Naive thymus-derived CD4-positive, alpha-beta T cell (primary cell): Measurements from ENCODE around the gene ESRRA. TPM values are rescaled to one million over a fixed set of nuclear protein-coding genes. Genes with fewer than 3 reads are reported as not detected.
"Not testable (repeated sequence)": the region's sequence is repeated elsewhere in the genome, so short reads cannot be mapped to it uniquely, and the experiment has no call there.

ENCODE experiments used
- ATAC-seq: fragments of 150-1000 bp; cut with Tn5 transposase; 2 replicates; pipeline ENCODE4 v1.10.0; 2021; ENCODE audit warnings: mild to moderate bottlenecking, moderate library complexity
- CTCF ChIA-PET: fragments of 350-600 bp; sonication (Branson Sonifier 250); formaldehyde crosslinking; loops from one replicate; lab custom pipeline; 2021; ENCODE audit warnings: antibody characterized with exemption; lab: Charles Lee
- POLR2A ChIA-PET: fragments of 350-600 bp; sonication (Branson Sonifier 250); formaldehyde crosslinking; loops from one replicate; lab custom pipeline; 2021; ENCODE audit warnings: antibody characterized with exemption, inconsistent platforms; lab: Charles Lee
- DNase-seq, 9 donors: peaks; one replicate each; pipeline versions ENCODE4 v3.0.0 to v3.0.0-alpha.2; 2020 to 2022; ENCODE audit warnings: mixed read lengths in 1 of 9
- H3K27ac ChIP-seq: one replicate; pipeline ENCODE4 v1.7.0; 2013; ENCODE audit warnings: mild to moderate bottlenecking, low read depth, low read length, moderate library complexity
- H3K27me3 ChIP-seq, 2 donors: one replicate each; pipeline ENCODE4 v1.7.0; 2013; ENCODE audit warnings: low read length in 2 of 2, mild to moderate bottlenecking in 2 of 2, moderate library complexity in 2 of 2; ENCODE audit not compliant: control insufficient read depth in 2 of 2, insufficient read depth in 2 of 2
- H3K36me3 ChIP-seq, 3 experiments: 1 replicate in 2 of 3; 2 replicates in 1 of 3; pipeline ENCODE4 v1.7.0; 2013; ENCODE audit warnings: low read length in 3 of 3, mild to moderate bottlenecking in 3 of 3, moderate library complexity in 1 of 3; ENCODE audit not compliant: insufficient read depth in 3 of 3, control insufficient read depth in 2 of 3
- H3K4me1 ChIP-seq, 2 donors: one replicate each; pipeline ENCODE4 v1.7.0; 2013; ENCODE audit warnings: low read length in 2 of 2, mild to moderate bottlenecking in 2 of 2, moderate library complexity in 1 of 2; ENCODE audit not compliant: control insufficient read depth in 2 of 2, insufficient read depth in 2 of 2
- H3K4me3 ChIP-seq: 2 replicates; pipeline ENCODE4 v1.7.0; 2013; ENCODE audit warnings: mild to moderate bottlenecking, low read length
- H3K9me3 ChIP-seq, 3 experiments: 1 replicate in 2 of 3; 2 replicates in 1 of 3; pipeline ENCODE4 v1.7.0; 2013; ENCODE audit warnings: low read length in 3 of 3; ENCODE audit not compliant: control insufficient read depth in 2 of 3
- H3K27ac Mint-ChIP-seq, 9 donors: one replicate each; pipeline ENCODE4 v1.8.0; 2020 to 2022; ENCODE audit warnings: mixed read lengths in 9 of 9, mild to moderate bottlenecking in 8 of 9, moderate library complexity in 5 of 9, inconsistent platforms in 2 of 9
- H3K27me3 Mint-ChIP-seq, 5 donors: one replicate each; pipeline ENCODE4 v1.8.0; 2021 to 2022; ENCODE audit warnings: mixed read lengths in 5 of 5, mild to moderate bottlenecking in 1 of 5
- H3K36me3 Mint-ChIP-seq, 5 donors: one replicate each; pipeline ENCODE4 v1.8.0; 2020 to 2022; ENCODE audit warnings: mixed read lengths in 5 of 5, mild to moderate bottlenecking in 3 of 5, inconsistent platforms in 1 of 5
- H3K4me1 Mint-ChIP-seq, 7 donors: one replicate each; pipeline ENCODE4 v1.8.0; 2020 to 2022; ENCODE audit warnings: mixed read lengths in 7 of 7, mild to moderate bottlenecking in 3 of 7, inconsistent platforms in 1 of 7
- H3K4me3 Mint-ChIP-seq, 10 donors: one replicate each; pipeline ENCODE4 v1.8.0; 2020 to 2022; ENCODE audit warnings: mild to moderate bottlenecking in 10 of 10, mixed read lengths in 10 of 10, moderate library complexity in 6 of 10, inconsistent platforms in 2 of 10
- H3K9me3 Mint-ChIP-seq, 11 donors: one replicate each; pipeline ENCODE4 v1.8.0; 2020 to 2022; ENCODE audit warnings: mixed read lengths in 11 of 11, mild to moderate bottlenecking in 4 of 11, inconsistent platforms in 1 of 11, moderate library complexity in 1 of 11
- intact Hi-C, 2 donors: fragments of 100-400 bp; cut with micrococcal nuclease; formaldehyde crosslinking; loops; one replicate each; pipeline ENCODE4 v1.15.1; 2023
- polyA plus RNA-seq, 2 donors: library from polyadenylated mRNA; unstranded; fragments of 300-500 nt; fragmentation: Illumina TruSeq; gene quantifications; one replicate each; pipeline ENCODE4 v1.2.3, GENCODE V29; 2021
- total RNA-seq, 6 experiments: library from RNA in 5 of 6; stranded (reverse) in 5 of 6; gene quantifications; 1 replicate in 5 of 6; 2 replicates in 1 of 6; pipeline ENCODE4 v1.2.3 and lab custom pipeline; 2021 to 2026

ESRRA gene
- total and polyA plus RNA-seq, 7 experiments from 2014 or later: 5.3 to 42.0 (median 26.8) TPM

GRCh38 chr11:64305691-64306562, 603 bp downstream of the ESRRA start:
- Histone ChIP-seq H3K27me3 (peaks cover 0 to 1% of the 10 kb centered on the region in 2 donors), H3K36me3 (no peaks in the 10 kb centered on the region), H3K9me3 (no peaks in the 10 kb centered on the region), H3K4me1 (peaks cover 14 to 19% of the 10 kb centered on the region in 2 donors), H3K27ac (peak overlapping the region; percentile 69), H3K4me3 (peak overlapping the region; percentile 81)
- ChIA-PET POLR2A (interaction anchor here (1.0 to 6.3 kb wide), 9 partner anchors 11 to 100 kb away, joined by 3 to 102 read pairs (median 9); partner anchors contain the start of genes FERMT3, FKBP2, PRDX5 and TRMT112), CTCF (interaction anchor here (1.1 to 5.8 kb wide), 5 partner anchors 11 to 101 kb away, joined by 4 to 165 read pairs (median 8); partner anchors contain the start of genes FERMT3, PRDX5 and TRMT112)
- peaks cover 15 to 32% (median 26%) of the 10 kb centered on the region in 7 donors for H3K4me1 Mint-ChIP-seq
- H3K9me3 Mint-ChIP-seq: no peaks in the 10 kb centered on the region
- DNase-seq (peak; percentile 51 to 74 (median 63)), ATAC-seq (peak; percentile 9)
- peaks cover 3 to 15% (median 5%) of the 10 kb centered on the region in 5 donors for H3K27me3 Mint-ChIP-seq
- peak overlapping the region; percentile 76 to 96 (median 90) for H3K27ac Mint-ChIP-seq
- peaks cover 0 to 8% (median 0%) of the 10 kb centered on the region in 5 donors for H3K36me3 Mint-ChIP-seq
- H3K4me3 Mint-ChIP-seq: peak overlapping the region; percentile 92 to 98 (median 96)
- intact Hi-C loops: loop anchor here (1.0 to 5.0 kb wide), 14 partner anchors 11 to 956 kb away; partner anchors contain the start of genes CCDC88B (in 2 of the 2), FKBP2 (in 2 of the 2), GPR137 (in 2 of the 2) and TRMT112 (in 2 of the 2)

- no peaks in the 10 kb centered on the region for H3K9me3 ChIP-seq
- CTCF ChIA-PET: interaction anchor here (1.1 kb wide), 1 partner anchor 11 kb away, joined by 4 read pairs; the partner anchor contains the start of genes PRDX5 and TRMT112
- peak overlapping the region; percentile 92 to 98 (median 96) for H3K4me3 Mint-ChIP-seq
- peak overlapping the region; percentile 69 for H3K27ac ChIP-seq
- peaks cover 14 to 17% of the 10 kb centered on the region in 2 donors for H3K4me1 ChIP-seq
- no peaks in the 10 kb centered on the region for H3K27me3 ChIP-seq
- POLR2A ChIA-PET: interaction anchor here (1.8 kb wide), 2 partner anchors 10 to 101 kb away, joined by 5 to 13 read pairs; partner anchors contain the start of genes PRDX5 and TRMT112
- ATAC-seq: no peak
- peaks cover 0 to 8% (median 0%) of the 10 kb centered on the region in 5 donors for H3K36me3 Mint-ChIP-seq
- H3K27ac Mint-ChIP-seq: peak overlapping the region; percentile 76 to 96 (median 90)
- H3K4me1 Mint-ChIP-seq: peaks cover 14 to 33% (median 26%) of the 10 kb centered on the region in 7 donors
- peaks cover 0 to 13% (median 5%) of the 10 kb centered on the region in 5 donors for H3K27me3 Mint-ChIP-seq
- no peaks in the 10 kb centered on the region for H3K36me3 ChIP-seq
- peak overlapping the region; percentile 81 for H3K4me3 ChIP-seq
- no peaks in the 10 kb centered on the region for H3K9me3 Mint-ChIP-seq
- intact Hi-C loops: loop anchor here in 1 of 2 donors (1.0 to 5.0 kb wide), 2 partner anchors 332 to 956 kb away; partner anchors contain the start of genes COX8A and POLA2
- no peak for DNase-seq
Observed at GRCh38 chr11:64306563-64306875, 1.2 kb downstream of the ESRRA start.

- Histone ChIP-seq H3K27me3 (no peaks in the 10 kb centered on the region), H3K9me3 (no peaks in the 10 kb centered on the region), H3K4me3 (peak overlapping the region; percentile 81), H3K4me1 (peaks cover 14 to 17% of the 10 kb centered on the region in 2 donors), H3K27ac (peak overlapping the region; percentile 69), H3K36me3 (no peaks in the 10 kb centered on the region)
- H3K9me3 Mint-ChIP-seq: no peaks in the 10 kb centered on the region
- peaks cover 0 to 8% (median 0%) of the 10 kb centered on the region in 5 donors for H3K36me3 Mint-ChIP-seq
- CTCF ChIA-PET: interaction anchor here (1.1 kb wide), 1 partner anchor 10 kb away, joined by 4 read pairs; the partner anchor contains the start of genes PRDX5 and TRMT112
- no peak for ATAC-seq
- peak overlapping the region; percentile 44 to 98 (median 96) for H3K4me3 Mint-ChIP-seq
- peaks cover 0 to 8% (median under 1%) of the 10 kb centered on the region in 5 donors for H3K27me3 Mint-ChIP-seq
- POLR2A ChIA-PET: interaction anchor here (0.6 to 1.8 kb wide), 4 partner anchors 10 to 428 kb away, joined by 3 to 13 read pairs (median 4); partner anchors contain the start of genes PRDX5 and TRMT112
- peaks cover 14 to 33% (median 26%) of the 10 kb centered on the region in 7 donors for H3K4me1 Mint-ChIP-seq
- intact Hi-C loops: loop anchor here in 1 of 2 donors (1.0 to 5.0 kb wide), 2 partner anchors 333 to 955 kb away; partner anchors contain the start of genes COX8A and POLA2
- DNase-seq: no peak
- H3K27ac Mint-ChIP-seq: peak overlapping the region in 6 of 9 donors; percentile 24 to 95 (median 79)
Observed at GRCh38 chr11:64306876-64307622, 1.7 kb downstream of the ESRRA start.

GRCh38 chr11:64307795-64308194, 2.5 kb downstream of the ESRRA start:
- Mint-ChIP-seq H3K27ac (peak overlapping the region in 5 of 9 donors; percentile 1 to 69 (median 24)), H3K4me1 (peaks cover 19 to 36% (median 31%) of the 10 kb centered on the region in 7 donors), H3K4me3 (peak overlapping the region in 9 of 10 donors; percentile 37 to 98 (median 54))
- H3K27me3 ChIP-seq, CTCF ChIA-PET, H3K9me3 ChIP-seq, H3K4me3 ChIP-seq, ATAC-seq, H3K27me3 Mint-ChIP-seq, H3K27ac ChIP-seq, H3K9me3 Mint-ChIP-seq, DNase-seq, H3K36me3 ChIP-seq, H3K36me3 Mint-ChIP-seq: not testable (repeated sequence)
- H3K4me1 ChIP-seq: peaks cover 14 to 17% of the 10 kb centered on the region in 2 donors
- intact Hi-C loops: loop anchor here in 1 of 2 donors (5.0 kb wide), 1 partner anchor 955 kb away; the partner anchor contains the start of gene POLA2
- POLR2A ChIA-PET: interaction anchor here (0.6 to 1.8 kb wide), 5 partner anchors 9 to 429 kb away, joined by 3 to 13 read pairs (median 4); partner anchors contain the start of genes PRDX5 and TRMT112

GRCh38 chr11:64312947-64313346, 7.6 kb downstream of the ESRRA start:
- Mint-ChIP-seq H3K27me3 (no peaks in the 10 kb centered on the region), H3K9me3 (no peaks in the 10 kb centered on the region), H3K4me1 (peaks cover 20 to 33% (median 25%) of the 10 kb centered on the region in 7 donors), H3K36me3 (peaks cover 0 to 14% (median 0%) of the 10 kb centered on the region in 5 donors), H3K4me3 (peak overlapping the region in 2 of 10 donors; percentile 16 to 19), H3K27ac (peak overlapping the region in 8 of 9 donors; percentile 9 to 86 (median 72))
- H3K36me3 ChIP-seq: peaks cover 0 to 26% (median 0%) of the 10 kb centered on the region in 3 experiments
- intact Hi-C loops: no loop called here
- H3K27ac ChIP-seq: no peak overlapping the region
- peaks cover 0 to 4% of the 10 kb centered on the region in 2 donors for H3K4me1 ChIP-seq
- ChIA-PET POLR2A (interaction anchor here (1.3 to 1.4 kb wide), 2 partner anchors 72 to 127 kb away, joined by 3 read pairs; partner anchors contain the start of genes FKBP2 and STIP1), CTCF (no interaction called here)
- DNase-seq (no peak), ATAC-seq (no peak)
- H3K9me3 ChIP-seq: no peaks in the 10 kb centered on the region
- no peaks in the 10 kb centered on the region for H3K27me3 ChIP-seq
- no peak overlapping the region for H3K4me3 ChIP-seq
